ENCODE data around the gene APC2. TPM values are rescaled to one million over a fixed set of nuclear protein-coding genes. Genes with fewer than 3 reads are reported as not detected.
A peak's percentile ranks its signal among the peaks of the same experiment; 100 is the strongest.

The APC2 gene
- total RNA-seq, 4 donors from 2014 or later: 0.12 to 0.19 TPM; not detected in 2

- TF ChIP-seq CTCF (IDR thresholded peaks at IDR 0.05): no peak
- ATAC-seq (ENCODE audit: low FRiP score) (no peak), DNase-seq (ENCODE audit: low spot score) (no peak)
Measured at GRCh38 chr19:1509602-1510441, 59.9 kb downstream of the APC2 start.

DNA sequence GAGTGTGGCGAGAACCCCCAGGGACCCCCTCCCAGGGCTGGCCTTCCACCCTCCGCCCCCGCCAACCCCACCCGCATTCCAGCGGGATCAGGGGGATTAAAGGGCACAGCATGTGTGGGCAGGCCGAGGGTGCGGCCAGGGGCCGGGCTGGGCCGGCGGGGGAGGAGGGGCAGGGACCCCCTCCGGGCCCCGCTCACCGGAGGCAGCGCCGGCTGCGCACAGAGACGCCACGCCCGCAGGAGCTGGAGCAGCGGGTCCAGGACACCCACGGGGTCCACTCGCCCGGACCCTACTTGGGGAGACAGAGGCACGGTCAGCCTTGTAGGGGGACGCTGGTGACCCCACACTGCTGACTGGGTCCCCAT is 60.5 kb downstream of the APC2 start:
- no peak for TF ChIP-seq CTCF (IDR thresholded peaks at IDR 0.05)
- no peak for ATAC-seq (ENCODE audit: low FRiP score)
- DNase-seq (ENCODE audit: low spot score): no peak

DNA sequence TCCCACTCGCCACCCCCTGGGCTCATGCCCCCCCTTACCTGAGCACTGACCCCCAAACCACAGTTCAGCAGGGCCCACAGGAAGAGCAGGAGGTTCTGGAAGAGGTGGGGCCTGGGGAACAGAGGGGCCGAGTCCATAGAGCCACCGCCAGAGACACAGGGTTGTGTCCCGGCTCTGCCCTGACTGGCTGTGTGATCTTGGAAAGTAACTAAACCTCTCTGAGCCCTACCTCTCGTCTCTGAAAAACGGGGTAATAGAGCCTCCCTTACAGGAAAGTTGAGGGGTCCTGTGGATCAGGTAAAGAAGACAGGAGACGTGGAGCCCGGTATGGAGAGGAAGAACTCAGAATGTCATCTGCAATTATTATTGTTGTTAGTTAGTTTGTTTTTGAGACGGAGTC is 60.9 kb downstream of the APC2 start:
- DNase-seq (ENCODE audit: low spot score): no peak
- TF ChIP-seq CTCF (IDR thresholded peaks at IDR 0.05): no peak
- ATAC-seq (ENCODE audit: low FRiP score): no peak

- no peak for TF ChIP-seq CTCF (IDR thresholded peaks at IDR 0.05)
- no peak for ATAC-seq (ENCODE audit: low FRiP score)
- DNase-seq (ENCODE audit: low spot score): no peak
Measured at GRCh38 chr19:1511318-1512317, 61.7 kb downstream of the APC2 start.

DNA sequence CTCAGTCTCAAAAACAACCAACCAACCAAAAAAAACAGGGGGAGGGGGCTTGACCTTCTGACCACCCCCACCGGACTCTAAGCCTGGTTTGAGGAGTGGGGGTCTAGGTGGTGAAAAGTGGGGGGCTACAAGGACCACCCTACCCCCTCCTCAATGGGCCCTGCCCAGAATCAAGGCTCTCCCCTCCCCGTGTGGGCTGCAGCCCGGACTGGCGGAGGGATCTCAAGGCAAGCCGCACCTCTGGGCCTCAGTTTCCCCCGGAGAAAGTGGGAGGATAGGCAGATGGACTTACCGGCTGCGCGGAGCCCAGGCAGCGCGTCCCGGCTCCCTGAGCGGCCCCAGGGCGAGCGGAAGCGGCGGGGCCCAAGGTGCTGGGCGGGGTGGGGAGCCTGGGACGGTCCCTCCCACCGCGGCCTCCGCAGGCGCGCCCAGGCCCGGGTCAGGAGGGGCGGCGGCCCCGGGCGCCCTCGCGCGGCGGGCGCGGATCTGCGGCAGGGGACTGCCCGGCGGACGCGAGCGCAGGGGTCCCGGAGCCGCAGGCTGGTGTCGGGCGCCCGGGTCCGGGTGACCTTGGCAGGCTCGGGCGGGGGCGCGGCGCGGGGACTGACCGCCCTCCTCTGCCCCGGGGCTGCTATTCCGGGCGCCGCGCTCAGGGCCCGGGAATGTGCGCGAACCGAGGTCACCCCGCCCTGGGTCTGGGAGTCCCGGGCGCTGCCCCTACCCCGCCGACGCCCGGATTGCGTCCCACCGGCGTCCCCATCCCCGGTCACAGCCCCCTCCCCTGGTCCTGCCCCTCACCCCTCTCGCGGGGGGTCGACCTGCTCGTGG is 63.0 kb downstream of the APC2 start, which contains the start of gene ADAMTSL5:
Gene ADAMTSL5, minus strand, starts transcription at position 349 of the 828 bp plus-strand sequence. CDS start 2,076 bp downstream, outside the sequence.
- ATAC-seq (ENCODE audit: low FRiP score): peak; percentile 24
- DNase-seq (ENCODE audit: low spot score): no peak
- no peak for TF ChIP-seq CTCF (IDR thresholded peaks at IDR 0.05)

DNA sequence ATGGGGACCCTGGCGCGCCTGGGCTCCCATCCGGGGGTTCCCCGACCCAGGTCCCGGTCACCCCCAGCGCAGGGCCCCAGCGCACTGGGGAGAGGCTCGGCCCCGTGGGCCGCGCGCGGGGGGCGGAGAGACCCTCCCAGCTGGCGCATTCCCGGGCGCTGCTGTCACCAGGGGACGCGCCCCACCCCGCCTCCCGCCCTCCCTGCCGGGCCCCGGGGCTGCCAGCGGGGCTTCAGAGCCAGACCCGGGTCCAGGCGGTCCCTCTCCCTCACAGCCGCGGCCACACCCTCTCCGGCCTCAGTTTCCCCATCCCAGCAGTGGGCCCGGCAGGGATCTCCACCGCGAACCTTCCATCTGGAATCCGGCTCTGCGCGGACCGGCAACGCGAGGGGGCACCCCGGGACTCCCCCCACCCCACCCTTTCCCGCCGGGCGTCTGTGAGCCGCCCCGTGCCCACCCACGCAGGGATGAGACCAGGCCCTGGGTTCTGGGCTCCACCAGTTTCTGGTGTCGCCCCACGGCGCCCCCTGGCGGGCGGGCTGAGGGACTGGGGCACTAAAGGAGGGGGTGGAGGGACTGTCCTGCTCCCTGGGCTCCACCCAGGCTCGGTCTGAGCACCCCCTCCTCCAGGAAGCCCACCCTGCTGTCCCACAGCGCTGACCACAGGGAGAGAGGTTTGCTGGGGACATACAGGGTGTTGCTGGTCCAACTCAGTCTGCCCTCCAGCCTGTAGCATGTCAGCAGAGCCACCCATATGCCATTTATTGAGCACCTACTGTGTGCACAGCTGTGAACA is 63.8 kb downstream of the APC2 start:
- no peak for TF ChIP-seq CTCF (IDR thresholded peaks at IDR 0.05)
- DNase-seq (ENCODE audit: low spot score) (no peak), ATAC-seq (ENCODE audit: low FRiP score) (peak; percentile 11)

Measured in omental fat pad (tissue), 4 donors.